GM23248 (cell line): ENCODE measurements around the gene ARHGAP5.

ENCODE experiments used
- EZH2 ChIP-seq: fragments of 200-600 bp; sonication (generic); IDR thresholded peaks from 2 replicates; pipeline ENCODE4 v1.6.1; 2018; ENCODE audit warnings: antibody characterized with exemption, mild to moderate bottlenecking; ENCODE audit not compliant: insufficient read depth, poor library complexity, severe bottlenecking
- EZH2phosphoT487 ChIP-seq: fragments of 200-600 bp; sonication (generic); IDR thresholded peaks from 2 replicates; pipeline ENCODE4 v1.6.1; 2018; ENCODE audit warnings: antibody characterized with exemption, moderate library complexity, mild to moderate bottlenecking, low read depth; ENCODE audit not compliant: insufficient read depth

DNA sequence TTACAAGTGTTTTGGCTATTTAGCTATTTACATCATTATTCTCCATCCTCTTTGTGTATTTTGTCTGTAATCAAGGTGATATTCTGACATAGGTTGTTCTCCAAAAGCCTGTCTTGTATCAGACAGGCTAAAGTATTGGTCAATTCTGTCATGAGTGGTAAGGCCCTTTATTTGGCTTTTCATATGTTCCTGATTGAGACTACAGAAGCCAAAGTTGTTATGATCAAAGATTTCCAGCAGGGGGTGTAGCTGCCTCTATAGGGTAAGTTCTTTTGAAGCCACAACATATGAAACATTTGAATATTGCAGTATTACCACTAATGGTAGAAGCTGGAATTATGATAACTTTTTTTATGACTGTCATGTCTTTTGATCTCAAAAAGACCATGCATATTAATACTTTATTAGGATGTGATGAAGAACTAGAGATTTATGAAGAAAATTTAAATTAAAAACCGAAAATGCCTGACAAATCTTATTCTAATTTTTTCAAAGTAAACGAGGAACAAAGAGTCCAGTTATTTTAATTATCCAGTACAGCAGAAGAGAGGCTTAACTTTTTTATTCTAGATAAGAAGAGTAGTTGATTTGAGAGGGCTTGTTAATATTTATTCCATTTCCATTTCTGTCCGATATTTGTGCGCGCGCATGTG lies 3.4 kb upstream of the ARHGAP5 start:
- TF ChIP-seq EZH2 (no peak), EZH2phosphoT487 (no peak)
